ENCODE data around the gene MYZAP. TPM values are rescaled to one million over a fixed set of nuclear protein-coding genes. Genes with fewer than 3 reads are reported as not detected.

The MYZAP gene
- total and polyA plus RNA-seq, 2 of the 8 experiments (the other 6 are each of a cell fraction or from before 2014, with no cell fraction given), result 0.41 to 0.65 TPM

- WGBS, 2 experiments (ENCODE audit: extremely low coverage in 1 of 2, insufficient coverage in 1 of 2, insufficient read length in 1 of 2, insufficient replicate concordance in 2 of 2, low coverage in 1 of 2, low lambda C conversion rate in 2 of 2, missing lambda C conversion rate in 1 of 2), result 75% methylated on average over 16 of the region's 16 CpGs; no CpG with 5 or more reads in 1 of the 2 experiments
- TF ChIP-seq ZNF274 (IDR thresholded peaks at IDR 0.05; ENCODE audit: borderline replicate concordance, extremely low read depth, low read length) (no peak), SIN3A (conservative IDR thresholded peaks at IDR 0.05 in 1 of 2, IDR thresholded peaks at IDR 0.05 in 1 of 2; ENCODE audit: low read depth in 1 of 2, low read length in 2 of 2) (0 out of 4 replicates have a peak, but pooled peaks have one; percentile 33 to 82), POLR2A (IDR thresholded peaks at IDR 0.05; ENCODE audit: control extremely low read depth in 1 of 2, low read depth in 2 of 2, low read length in 2 of 2) (peak in 1 of 2 experiments; percentile 21; a peak in 1 of 3 replicates), SIX5 (IDR thresholded peaks at IDR 0.05; ENCODE audit: low read depth, low read length) (no peak), ATF3 (IDR thresholded peaks at IDR 0.05; ENCODE audit: insufficient read depth, low read depth, low read length) (no peak), TEAD4 (IDR thresholded peaks at IDR 0.05; ENCODE audit: low read depth, low read length) (peak; percentile 97), SP1 (IDR thresholded peaks at IDR 0.05; ENCODE audit: low read depth, low read length) (peak; percentile 45), FOSL1 (IDR thresholded peaks at IDR 0.05; ENCODE audit: insufficient read depth, low read depth, low read length) (no peak), NANOG (IDR thresholded peaks at IDR 0.05; ENCODE audit: insufficient read depth, low read depth, low read length, poor library complexity, severe bottlenecking) (no peak), KDM4A (IDR thresholded peaks at IDR 0.05; ENCODE audit: low read depth, low read length, severe bottlenecking) (no peak)
These were observed 39.7 kb upstream of the MYZAP start for GRCh38 chr15:57551715-57552677.

More at GRCh38 chr15:57551715-57552677, 39.7 kb upstream of the MYZAP start:
- Histone ChIP-seq H3K27me3 (replicated peaks in 1 of 4; ENCODE audit: control insufficient read depth in 3 of 4, extremely low read depth in 1 of 4, insufficient read depth in 3 of 4, low read length in 3 of 4) (no peaks in the 10 kb centered on the region), H4K8ac (ENCODE audit: extremely low read depth, insufficient read depth, low read length) (no peak overlapping the region), H3K27ac (ENCODE audit: low read depth, low read length) (peak overlapping the region; percentile 31; the same call in 1 of the 2 replicates), H3K4me3 (ENCODE audit: extremely low read depth in 1 of 4, insufficient read depth in 2 of 4, low read depth in 3 of 4, low read length in 4 of 4) (no peak overlapping the region), H3K4ac (replicated peaks; ENCODE audit: insufficient read length, low read depth, low read length) (no peak overlapping the region), H2AFZ (ENCODE audit: low read length) (no peak overlapping the region), H3K23ac (ENCODE audit: insufficient read length) (no peak overlapping the region), H4K5ac (ENCODE audit: insufficient read length, low read depth, low read length) (no peak overlapping the region), H2BK12ac (ENCODE audit: low read depth, low read length) (peak overlapping the region; percentile 91), H4K91ac (replicated peaks; ENCODE audit: insufficient read length, low read length) (no peak overlapping the region), H4K20me1 (replicated peaks in 1 of 2; ENCODE audit: control insufficient read depth in 1 of 2, insufficient read depth in 2 of 2, low read length in 2 of 2) (no peaks in the 10 kb centered on the region), H3K79me1 (ENCODE audit: low read depth, low read length) (no peaks in the 10 kb centered on the region), H3K4me1 (replicated peaks in 1 of 4; ENCODE audit: control insufficient read depth in 3 of 4, insufficient read depth in 4 of 4, low read length in 3 of 4) (peaks cover 0 to 13% (median 5%) of the 10 kb centered on the region in 4 experiments; a peak in 6 of 7 replicates), H3K4me2 (ENCODE audit: insufficient read depth in 1 of 2, low read depth in 2 of 2, low read length in 2 of 2) (0 out of 4 replicates have a peak overlapping the region, but pooled peaks have one; percentile 6 to 21), H3K14ac (ENCODE audit: insufficient read length) (no peak overlapping the region), H3K18ac (ENCODE audit: extremely low read depth, low read length) (no peak overlapping the region), H3K9ac (replicated peaks in 1 of 4; ENCODE audit: extremely low read depth in 1 of 4, low read depth in 3 of 4, low read length in 3 of 4) (no peak overlapping the region), H2AK5ac (ENCODE audit: low read depth, low read length) (no peak overlapping the region), H3K9me3 (ENCODE audit: insufficient read depth in 2 of 2, low read depth in 1 of 2, low read length in 1 of 2) (no peaks in the 10 kb centered on the region), H3K79me2 (ENCODE audit: control insufficient read depth in 1 of 2, insufficient read depth in 2 of 2, low read length in 2 of 2) (no peaks in the 10 kb centered on the region), H2BK5ac (ENCODE audit: low read depth, low read length) (peak overlapping the region; percentile 76), H3K36me3 (ENCODE audit: control insufficient read depth in 2 of 4, insufficient read depth in 4 of 4, low read length in 3 of 4) (peaks cover 14 to 35% (median 22%) of the 10 kb centered on the region in 4 experiments; a peak in 7 of 8 replicates), H2BK120ac (replicated peaks; ENCODE audit: low read depth, low read length) (no peak overlapping the region), H3K23me2 (ENCODE audit: low read depth, low read length) (no peaks in the 10 kb centered on the region), H3K56ac (replicated peaks; ENCODE audit: insufficient read length, low read depth, low read length) (no peak overlapping the region), H2BK15ac (ENCODE audit: low read length) (peak overlapping the region; percentile 76; the same call in 1 of the 2 replicates), H2BK20ac (ENCODE audit: low read length) (no peak overlapping the region)
- POLR2A ChIA-PET (ENCODE audit: partially characterized antibody), result interaction anchor here (1.5 kb wide), 1 partner anchor 18 kb away, joined by 5 read pairs; no protein-coding TSS in a partner anchor
- peak in 1 of 2 experiments; percentile 51 for DNase-seq (ENCODE audit: low read depth in 1 of 2, low spot score in 2 of 2)
- peak; percentile 50 for FAIRE-seq
- CTCF ChIA-PET (ENCODE audit: partially characterized antibody), result interaction anchor here (0.6 to 4.7 kb wide), 11 partner anchors 8 to 915 kb away, joined by 3 to 29 read pairs (median 5); no protein-coding TSS in a partner anchor

Data from H1 (cell line).